HL-60 (cell line): ENCODE data around the gene EPN3.

Experiments
- GABPA ChIP-seq: IDR thresholded peaks from 2 replicates; pipeline ENCODE4 v1.6.1; 2012; ENCODE audit warnings: low read depth
- TF ChIP-seq, protein P1 (sequence below): IDR thresholded peaks from one replicate; pipeline ENCODE4 v1.5.1; 2011; ENCODE audit warnings: low read length, control low read depth, inconsistent platforms; ENCODE audit not compliant: insufficient read depth

DNA sequence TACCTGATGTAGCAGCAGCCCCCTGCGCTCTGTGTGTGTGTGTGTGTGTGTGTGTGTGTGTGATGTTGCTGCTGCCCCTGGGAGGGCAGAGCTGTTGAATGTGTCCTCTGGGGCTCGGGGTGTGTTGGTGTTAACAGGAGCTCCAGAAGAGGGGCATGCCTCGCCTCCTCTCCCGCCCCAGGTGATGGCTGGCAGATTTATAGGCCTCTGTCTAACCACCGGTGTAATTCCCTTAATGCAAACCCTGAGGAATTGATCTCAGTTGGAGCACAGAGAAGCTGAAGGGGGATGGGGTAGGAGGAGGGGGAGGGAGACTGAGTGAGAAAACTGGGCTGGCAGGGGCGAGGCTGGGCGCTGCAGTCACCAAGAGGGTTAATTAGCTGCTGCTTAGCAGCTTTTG, 38.0 kb downstream of the EPN3 start:
- TF ChIP-seq, protein P1, sequence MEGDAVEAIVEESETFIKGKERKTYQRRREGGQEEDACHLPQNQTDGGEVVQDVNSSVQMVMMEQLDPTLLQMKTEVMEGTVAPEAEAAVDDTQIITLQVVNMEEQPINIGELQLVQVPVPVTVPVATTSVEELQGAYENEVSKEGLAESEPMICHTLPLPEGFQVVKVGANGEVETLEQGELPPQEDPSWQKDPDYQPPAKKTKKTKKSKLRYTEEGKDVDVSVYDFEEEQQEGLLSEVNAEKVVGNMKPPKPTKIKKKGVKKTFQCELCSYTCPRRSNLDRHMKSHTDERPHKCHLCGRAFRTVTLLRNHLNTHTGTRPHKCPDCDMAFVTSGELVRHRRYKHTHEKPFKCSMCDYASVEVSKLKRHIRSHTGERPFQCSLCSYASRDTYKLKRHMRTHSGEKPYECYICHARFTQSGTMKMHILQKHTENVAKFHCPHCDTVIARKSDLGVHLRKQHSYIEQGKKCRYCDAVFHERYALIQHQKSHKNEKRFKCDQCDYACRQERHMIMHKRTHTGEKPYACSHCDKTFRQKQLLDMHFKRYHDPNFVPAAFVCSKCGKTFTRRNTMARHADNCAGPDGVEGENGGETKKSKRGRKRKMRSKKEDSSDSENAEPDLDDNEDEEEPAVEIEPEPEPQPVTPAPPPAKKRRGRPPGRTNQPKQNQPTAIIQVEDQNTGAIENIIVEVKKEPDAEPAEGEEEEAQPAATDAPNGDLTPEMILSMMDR: no peak
- no peak for TF ChIP-seq GABPA
